Activated CD8-positive, alpha-beta memory T cell treated with anti-CD3 and anti-CD28 coated beads for 4 hours (primary cell): ENCODE results near the gene CADPS.

ENCODE experiments used
- DNase-seq, 2 donors: peaks; one replicate each; pipeline ENCODE4 v3.0.0-alpha.2; 2020; ENCODE audit warnings: low read depth in 2 of 2

The CADPS gene

DNA sequence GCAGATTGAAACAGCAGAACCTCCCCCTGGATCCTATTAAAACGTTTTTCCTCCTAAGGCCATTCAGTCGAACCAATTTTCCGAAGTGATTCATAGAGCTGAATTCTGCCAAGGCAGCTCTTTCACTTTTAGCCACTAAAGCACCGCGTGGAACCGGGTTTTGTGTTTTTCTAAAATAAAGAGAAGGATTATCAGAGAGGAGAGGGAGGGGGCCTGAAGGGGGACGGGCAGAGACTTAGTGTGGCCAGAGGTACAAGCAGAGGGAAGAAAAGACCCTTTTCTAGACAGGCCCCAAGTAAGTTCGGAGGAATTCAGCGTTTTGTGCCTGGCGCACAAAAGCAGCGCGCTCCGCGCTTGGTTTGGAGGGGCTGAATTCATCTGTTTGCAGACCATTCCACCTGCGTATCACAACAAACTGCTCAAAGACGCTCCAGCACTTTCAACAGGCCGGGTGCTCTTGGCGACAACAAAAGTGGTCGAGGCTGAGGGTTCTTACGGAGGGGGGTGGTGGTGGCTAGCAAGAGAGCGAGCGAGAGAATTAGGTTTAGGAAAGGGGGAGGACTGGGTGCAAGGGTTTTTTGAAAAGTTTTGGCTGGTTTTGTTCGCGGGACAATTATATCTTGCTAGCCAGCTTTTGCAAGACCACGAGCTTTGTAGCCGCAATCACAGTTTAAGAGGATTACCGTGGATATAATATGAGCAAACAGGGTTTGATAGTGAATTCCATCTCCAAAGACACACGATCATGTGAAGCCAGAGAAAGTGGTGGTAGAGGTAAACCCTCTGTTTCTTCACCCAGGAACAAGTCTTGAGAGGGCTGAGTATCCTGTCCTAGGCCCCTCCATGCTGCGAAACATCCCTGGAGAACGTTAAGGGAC lies 500.6 kb downstream of the CADPS start:
- DNase-seq = no peak

DNA sequence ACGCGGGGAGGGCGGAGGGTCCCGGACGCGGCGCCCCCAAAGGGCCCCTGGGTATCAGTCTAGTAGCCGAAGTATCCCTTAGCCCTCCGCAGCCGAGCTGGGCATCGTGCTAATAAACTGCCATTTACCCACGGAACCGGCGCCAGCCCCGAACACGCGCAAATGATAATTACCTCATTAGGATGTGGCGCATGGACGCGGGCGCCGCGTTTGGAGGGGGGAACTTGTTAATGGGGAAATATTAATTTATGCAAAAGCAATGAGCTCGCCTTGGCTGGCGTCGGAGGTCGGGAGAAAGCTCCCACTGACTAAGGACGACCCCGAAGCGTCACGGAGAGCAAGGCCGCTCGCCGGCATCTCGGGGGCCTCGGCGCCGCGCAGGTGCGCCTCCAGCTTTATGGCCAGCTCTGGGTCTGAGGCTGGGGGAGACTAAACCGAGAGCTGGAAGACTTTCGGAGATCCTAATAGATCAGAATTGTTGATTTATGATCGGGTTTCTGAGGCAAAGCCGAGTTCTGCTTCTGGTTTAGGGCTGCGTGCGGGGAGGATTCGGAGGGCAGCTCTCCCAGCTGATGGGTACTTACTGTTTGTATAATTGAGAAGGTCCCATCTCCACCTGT lies 501.4 kb downstream of the CADPS start:
- DNase-seq = no peak

DNA sequence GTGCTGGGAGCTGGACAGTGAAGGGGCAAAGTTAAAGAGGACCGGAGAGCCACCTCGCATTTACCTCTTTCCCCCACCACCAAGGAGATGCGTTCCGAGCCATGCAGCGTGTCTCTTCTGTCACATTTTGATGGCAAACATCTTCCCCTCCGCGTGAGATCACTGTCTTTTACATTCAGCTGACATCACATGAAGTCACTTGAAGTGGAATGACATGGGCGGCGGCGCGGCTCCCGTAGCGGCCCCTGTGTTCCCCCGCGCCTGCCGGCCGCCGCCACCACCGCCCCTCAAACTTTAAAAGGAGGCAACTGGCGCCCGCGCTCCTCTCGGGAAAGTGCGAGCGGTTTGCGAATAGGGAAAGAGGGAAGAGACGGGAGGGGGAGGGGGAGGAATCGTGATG lies 502.0 kb downstream of the CADPS start, which contains the start of gene FEZF2:
Gene FEZF2, minus strand, starts transcription at position 336 of the 400 bp plus-strand sequence. CDS start 682 bp downstream, outside the sequence.
- DNase-seq = no peak

DNA sequence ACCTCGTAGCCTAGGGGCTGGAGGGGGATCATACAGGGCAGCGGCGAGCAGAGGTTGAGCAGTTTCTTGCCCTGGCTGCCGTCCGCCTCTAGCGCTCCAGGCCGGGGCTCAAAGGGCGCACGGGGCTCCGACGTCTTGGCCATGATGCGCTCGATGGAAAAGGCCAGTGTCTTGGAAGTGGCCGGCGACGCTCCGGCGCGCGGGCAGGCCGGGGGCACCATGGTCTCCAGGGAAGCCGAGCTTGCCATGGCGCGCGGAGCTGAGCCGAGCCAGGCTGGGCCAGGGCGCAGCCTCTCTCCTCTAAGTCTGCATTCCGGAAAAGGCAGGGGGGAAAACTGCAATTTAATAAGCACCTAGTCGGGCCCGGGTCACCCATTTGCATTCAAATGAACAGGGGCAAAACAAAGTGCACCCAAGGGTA lies 502.6 kb downstream of the CADPS start:
- no peak for DNase-seq

DNA sequence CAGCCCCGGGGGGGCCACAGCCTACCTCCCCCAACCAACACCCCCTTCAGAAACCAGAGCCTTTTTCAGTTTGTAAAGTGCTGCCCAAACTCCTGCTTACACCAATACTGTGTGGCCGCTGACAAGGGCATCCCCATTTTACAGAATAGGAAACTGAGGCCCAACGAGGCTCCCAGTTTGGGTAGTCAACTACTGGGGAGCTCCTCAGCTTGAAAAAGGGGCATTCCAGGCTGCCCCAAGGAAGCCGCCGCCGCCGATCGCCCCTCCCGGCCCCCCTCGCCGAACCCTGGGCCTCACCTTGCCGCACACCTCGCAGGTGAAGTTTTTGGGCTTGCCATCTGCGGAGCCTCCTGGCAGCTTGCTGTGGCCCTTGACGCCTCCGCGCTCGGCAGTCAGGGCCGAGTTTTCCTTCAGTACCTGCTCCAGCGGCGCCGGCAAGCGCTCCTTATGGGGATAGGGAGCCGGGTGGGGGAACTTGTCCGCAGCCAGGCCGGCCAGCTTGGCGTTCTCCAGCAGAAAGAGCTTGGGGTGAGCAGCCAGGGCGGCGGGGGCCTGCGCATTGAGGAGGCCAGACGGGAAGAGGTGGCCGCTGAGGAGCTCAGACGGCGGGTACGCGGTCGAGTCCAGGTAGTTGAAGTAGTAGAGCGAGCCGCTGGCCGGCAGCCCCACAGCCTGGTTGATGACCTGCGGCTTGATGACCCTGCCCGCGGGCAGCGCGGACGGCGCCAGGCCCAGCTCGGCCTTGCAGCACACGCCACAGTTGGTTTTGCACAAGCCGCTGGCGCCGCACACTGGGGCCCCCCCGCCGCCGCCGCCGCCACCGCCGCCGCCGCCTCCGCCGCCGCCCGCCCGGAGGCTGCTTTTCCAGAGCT lies 503.3 kb downstream of the CADPS start:
- no peak for DNase-seq

DNA sequence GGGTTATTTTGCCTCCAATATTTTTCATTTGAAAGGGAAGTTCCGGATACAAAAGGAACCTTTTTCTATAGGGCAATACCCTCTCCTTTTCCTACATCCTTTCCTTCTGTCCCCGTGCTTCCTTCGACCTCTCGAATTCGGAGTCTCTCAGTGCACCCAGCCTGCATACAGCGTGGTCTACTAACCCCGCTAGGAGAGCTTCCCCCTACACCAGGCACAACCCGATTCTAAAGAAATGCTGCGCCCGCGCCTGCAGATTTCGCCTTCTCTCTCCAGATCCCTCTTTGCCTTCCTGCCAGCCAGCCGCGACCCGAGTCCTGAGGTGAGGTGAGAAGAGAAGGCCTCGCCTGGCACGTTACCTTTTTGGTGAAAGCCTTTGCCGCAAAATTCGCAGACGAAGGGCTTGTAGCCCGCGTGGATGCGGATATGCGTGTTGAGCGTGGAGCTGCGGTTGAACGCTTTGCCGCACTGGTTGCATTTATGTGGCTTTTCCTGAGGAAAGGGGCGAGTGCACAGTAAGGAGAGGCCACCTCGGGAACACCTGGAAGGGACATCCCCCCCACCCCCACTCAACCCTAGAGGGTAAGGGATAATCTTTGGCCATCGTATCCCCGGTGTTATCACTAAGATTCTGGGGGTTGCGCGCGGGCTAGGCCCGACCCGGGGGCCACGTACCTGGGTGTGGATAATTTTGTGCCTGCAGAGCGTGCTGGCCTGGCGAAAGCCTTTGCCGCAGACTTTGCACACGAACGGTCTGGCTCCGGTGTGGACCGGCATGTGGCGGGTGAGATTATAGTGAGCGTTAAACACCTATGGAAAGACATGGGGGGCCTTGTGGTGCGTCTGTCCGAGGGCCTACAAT lies 504.1 kb downstream of the CADPS start:
- no peak for DNase-seq

DNA sequence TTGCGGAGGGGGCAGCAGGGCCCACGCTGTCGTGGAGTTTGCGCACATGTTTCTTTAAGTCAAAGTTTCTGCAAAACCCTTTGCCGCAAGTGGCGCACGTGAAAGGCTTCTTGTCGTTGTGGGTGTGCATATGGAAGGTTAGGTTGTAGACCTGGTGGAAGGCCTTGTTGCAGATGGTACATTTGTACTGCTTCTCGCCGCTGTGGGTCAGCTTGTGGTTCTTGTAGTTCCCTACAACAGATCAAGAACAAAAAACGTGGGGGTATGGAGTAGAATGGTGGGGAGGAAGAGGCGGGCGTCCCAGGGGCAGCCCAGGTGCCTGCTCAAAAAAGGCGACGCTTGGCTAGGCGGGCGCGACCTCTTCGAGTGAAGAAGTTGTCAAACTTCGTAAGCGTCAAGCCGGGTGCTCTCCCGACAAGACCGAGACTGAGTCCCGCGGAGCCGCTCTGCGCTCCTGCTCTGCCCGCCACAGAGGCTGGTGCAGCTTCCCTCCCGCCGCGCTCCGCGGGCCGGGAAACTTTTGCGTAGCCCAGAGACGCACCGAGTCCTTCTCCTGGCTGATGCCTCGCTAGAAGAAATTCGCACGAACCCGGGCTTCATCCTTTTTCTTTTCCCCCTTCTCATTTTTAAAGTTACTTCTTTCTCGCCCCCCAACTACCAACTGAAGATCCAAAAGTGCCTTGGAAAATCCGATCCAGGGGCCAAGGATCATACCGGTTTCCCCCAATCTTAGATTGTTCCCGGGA lies 504.9 kb downstream of the CADPS start:
- no peak for DNase-seq

DNA sequence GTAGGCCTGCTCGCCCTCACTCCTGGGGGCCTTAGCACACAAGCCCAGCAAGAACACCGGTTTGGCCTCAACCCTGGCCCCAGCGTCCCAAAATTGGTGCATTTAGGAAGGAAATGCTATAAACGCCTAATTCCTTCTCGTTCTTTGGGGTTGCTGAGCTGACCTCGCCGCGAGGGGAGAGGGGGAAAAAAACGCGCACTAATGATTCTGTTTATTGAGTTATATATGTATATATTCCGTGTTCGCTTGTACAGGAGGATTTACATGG lies 505.8 kb downstream of the CADPS start:
- DNase-seq = no peak

DNA sequence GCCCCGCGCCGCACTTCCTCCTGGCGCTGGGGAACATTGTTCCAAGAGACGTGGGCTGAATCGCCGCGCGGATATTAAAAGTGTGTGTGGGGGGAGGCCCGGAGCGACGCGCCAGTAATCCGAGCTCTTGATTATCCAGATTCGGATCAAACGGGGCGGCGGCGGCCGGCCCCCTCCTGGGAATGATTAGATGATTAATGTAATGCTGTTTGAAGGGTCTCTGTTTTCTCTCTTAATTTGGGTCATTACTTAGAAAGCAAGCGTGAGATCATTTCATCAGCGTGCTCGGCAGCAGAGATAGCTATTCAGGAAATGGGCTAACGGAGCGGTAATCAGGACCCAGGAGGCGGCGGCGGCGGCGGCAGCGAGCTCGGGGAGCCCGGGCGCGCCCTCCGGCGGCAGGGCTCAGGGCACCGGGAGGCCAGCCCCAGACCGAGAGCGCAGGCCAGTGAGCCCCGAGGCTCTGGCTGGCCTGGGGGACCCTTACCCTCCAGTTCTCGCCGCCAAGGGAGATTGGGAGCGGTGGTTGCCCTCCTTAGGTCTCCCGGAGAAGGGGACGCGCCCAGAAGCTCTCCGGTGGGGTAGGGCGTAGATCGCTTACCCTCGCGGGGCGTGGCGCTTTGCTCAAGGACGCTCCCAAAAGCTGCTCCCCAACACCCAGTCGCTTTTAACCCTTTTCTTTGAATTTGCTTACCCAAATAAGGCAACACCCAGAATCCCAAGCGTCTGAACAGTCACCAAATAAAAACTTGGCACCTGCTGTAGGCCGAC lies 506.3 kb downstream of the CADPS start:
- no peak for DNase-seq

DNA sequence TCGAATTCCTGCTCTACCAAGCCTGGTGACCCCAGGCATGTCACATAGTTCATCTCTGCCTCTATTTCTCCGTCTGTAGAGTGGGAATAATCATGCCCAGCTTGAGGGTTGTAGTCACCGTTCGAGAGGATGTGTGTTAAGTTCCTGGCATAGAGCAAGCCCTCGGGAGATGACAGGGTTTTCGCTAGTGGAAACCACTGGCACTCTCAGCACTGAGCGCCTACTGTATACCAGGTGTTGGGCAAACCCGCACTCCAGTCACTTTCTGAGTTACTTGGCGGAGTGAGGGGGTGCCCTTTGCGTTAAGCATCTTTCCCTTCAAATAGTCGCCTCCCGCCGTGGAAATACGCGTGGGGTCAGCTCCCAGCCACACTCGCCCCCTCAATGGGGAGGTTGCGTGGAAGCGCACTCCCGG lies 506.9 kb downstream of the CADPS start:
- no peak for DNase-seq

DNA sequence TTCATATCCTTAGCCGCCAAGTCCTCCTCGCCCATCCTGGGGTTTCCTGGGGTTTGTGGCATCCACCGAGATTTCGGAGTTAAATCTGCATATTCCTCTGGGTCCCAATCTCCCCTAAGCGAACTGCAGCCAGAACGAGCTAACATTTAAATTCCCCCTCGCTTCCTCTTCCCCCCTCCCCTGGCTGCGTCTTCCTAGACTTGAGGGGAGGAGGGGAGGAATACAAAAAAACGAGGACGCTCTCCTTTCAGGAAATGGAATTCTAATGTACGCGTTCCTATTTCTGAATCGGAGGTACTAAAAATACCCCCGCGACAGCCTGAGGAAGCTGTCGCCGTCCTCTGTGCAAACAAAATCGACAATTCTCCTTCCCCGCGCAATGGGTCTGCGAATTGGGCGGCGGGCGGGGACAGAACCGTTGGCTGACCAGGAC lies 507.4 kb downstream of the CADPS start:
- DNase-seq = no peak

DNA sequence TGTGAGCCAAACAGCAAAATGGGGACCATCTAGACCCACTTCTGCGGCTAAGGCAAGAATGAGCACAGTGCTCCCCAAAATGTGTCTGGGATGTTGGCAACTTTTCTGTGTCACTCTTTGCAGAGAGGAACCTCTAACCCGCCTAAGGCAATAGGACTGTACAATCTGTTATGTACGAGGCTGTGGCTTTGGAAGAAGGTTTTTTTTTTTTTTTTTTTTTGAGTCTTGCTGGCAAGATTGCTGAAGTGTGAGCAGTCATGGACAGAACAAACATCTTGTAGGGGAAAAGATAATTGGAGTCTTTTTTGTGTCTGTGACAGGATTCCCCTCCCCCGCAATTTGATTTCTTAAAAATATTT lies 509.1 kb downstream of the CADPS start:
- no peak for DNase-seq

DNA sequence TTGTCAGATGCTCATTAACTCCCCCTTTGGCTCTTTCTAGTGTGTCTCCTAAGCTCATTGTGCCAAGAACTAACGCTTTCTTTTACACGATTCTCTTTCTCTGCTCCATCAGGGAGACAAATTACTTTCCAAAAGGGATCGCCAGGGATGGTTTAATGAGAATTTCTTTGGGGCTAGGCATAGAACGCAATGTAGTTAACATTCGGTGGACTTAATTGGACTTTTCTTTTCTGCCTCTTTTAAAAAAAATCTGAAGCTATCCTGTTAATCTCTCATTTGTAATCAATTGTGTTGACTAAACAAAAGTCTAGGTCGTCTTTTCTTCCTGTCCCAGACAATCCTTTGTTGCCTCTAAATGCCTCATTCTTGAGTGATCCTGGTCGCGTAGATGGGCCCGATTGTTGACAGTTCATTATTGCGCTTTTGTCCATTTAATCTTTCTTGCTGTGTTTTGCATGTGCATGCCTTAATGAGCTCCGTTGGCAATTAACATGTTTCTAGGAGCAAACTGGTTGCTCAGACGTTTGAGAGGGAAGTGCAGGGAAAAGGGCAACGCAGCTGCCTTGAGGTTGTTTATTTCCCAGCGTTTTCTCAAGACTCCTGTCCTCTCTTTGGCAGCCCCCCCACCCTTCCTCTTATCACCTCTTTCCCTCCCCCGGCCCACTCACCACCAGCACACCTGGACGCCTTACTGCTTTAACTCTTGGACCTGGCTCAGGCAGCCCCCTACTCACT lies 509.7 kb downstream of the CADPS start:
- DNase-seq = no peak

DNA sequence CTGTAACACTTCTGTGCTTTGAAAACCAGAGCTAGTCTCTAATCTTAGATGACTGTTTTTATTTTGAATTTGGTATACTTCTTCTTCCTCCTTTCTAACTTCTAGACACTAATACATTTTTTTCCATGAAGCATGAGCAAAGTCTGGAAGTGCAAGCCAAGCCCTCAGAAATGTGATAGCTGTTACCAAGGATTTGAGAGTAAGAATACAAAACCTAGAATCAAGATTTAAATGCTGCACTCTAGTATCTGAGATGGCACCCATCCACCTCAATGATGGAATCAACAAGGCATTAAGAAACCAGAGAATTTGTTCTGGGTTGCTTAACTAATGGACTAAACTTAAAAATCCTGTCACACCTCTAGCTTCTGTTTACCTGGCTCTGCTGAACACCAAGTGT lies 511.0 kb downstream of the CADPS start:
- DNase-seq = no peak

DNA sequence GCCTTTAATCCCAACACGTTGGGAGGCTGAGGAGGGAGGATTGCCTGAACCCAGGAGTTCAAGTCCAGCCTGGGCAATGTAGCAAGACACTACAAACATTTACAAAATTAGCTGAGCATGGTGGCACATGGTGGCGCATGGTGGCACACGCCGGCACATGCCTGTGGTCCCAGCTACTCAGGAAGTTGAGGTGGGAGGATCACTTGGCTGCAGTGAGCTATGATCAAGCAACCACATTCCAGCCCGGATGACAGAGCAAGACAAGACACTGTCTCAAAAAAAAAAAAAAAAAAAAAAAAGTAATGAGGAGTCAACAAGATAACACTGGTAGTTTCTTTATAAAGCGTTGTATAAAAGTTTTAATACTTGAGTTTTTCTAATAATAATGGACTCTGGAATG lies 511.9 kb downstream of the CADPS start:
- DNase-seq = no peak

DNA sequence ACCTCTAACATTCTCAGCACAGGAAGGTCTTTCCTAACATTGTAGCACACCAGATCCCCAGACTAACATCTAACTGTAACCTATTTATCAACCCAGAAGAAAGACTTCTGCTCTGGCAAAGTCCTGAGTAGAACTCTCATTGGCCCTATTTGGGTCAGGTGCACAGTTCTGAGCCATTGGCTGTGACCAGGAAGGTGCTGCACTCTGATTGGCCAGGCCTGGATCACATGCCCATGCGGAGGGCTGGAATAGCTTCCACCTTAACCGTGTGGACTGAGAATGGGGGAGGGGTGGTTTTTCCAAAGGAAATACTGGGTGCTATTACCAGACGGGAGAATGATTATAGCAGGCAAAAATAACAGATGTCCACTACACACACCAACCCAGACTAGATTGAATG lies 513.4 kb downstream of the CADPS start:
- no peak for DNase-seq

DNA sequence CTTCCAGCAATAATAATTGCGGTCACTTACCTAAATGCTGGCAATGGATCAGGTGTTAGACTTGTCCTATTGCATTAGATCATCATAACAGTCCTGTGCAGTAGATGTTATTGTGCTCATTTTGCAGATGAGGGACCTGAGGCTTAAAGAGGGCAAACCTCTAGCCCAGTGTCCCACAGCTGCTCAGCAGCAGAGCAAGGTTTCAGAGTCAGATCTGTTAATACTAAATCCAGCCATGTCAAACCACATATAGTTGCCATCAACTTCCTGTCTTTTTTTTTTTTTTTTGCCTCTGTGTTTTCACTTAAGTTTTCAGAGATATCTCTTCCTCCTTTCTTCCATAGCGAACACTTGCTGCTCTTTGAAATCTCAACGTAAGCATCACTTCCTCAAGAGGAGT lies 514.0 kb downstream of the CADPS start:
- no peak for DNase-seq

DNA sequence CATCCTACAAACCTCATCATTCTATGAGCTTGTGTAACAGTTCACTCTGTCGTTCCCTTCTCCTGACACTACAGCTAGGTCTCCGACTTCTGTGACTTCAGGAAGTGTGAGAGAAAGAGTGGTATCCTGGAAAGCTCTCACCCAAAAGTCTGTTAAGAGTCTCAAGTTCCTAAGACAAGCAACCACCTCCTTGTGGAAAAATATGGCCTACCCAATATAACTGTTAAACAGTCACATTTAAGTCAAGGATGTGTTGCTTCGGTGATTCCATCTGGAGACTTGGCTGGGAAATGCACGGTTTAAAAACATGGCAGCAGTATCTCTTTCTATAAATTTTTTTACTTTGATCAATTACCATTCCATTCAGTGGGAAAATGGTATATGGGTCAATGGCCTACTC lies 515.7 kb downstream of the CADPS start:
- no peak for DNase-seq

DNA sequence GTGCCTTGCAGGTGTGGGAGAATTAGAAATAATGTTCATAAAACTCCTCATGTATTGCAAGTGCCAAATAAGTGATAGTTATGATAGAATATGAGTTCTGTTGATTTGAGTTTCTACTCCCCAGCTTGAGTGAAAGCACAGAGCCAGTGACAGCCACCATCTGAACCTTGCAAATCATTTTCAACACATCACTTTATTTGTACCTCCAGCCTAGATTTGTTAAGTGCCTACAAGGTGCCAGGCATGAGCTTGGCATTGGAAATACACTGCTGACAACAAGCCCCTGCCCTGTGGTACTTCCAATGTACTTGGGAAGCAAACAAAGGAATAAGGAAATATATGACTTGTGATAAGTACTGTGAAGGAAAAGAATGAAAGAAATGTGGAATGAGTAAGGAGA lies 518.9 kb downstream of the CADPS start:
- no peak for DNase-seq
